HG02973 (cell line): ENCODE measurements around the gene NPHP1.
"Not testable (repeated sequence)": the region's sequence is repeated elsewhere in the genome, so short reads cannot be mapped to it uniquely, and the experiment has no call there.

ENCODE experiments used
- ATAC-seq: cut with Tn5 transposase; IDR thresholded peaks from one replicate; pipeline ENCODE4 v1.9.1; 2021; ENCODE audit warnings: moderate library complexity; ENCODE audit not compliant: unreplicated experiment

Gene NPHP1

GRCh38 chr2:110198016-110198415 lies 6.8 kb downstream of the NPHP1 start:
- no peak for ATAC-seq

GRCh38 chr2:110197452-110197851 lies 7.4 kb downstream of the NPHP1 start:
- no peak for ATAC-seq

GRCh38 chr2:110190169-110190568 lies 14.6 kb downstream of the NPHP1 start:
- ATAC-seq, result not testable (repeated sequence)

- no peak for ATAC-seq
Observed at GRCh38 chr2:110182449-110182848, 22.4 kb downstream of the NPHP1 start.

- no peak for ATAC-seq
Observed at GRCh38 chr2:110180036-110180435, 24.8 kb downstream of the NPHP1 start.

GRCh38 chr2:110173523-110173922 lies 31.3 kb downstream of the NPHP1 start:
- no peak for ATAC-seq

GRCh38 chr2:110172506-110172905 lies 32.3 kb downstream of the NPHP1 start:
- ATAC-seq, result no peak

GRCh38 chr2:110170102-110170501 lies 34.7 kb downstream of the NPHP1 start:
- no peak for ATAC-seq

GRCh38 chr2:110167326-110168000 lies 37.4 kb downstream of the NPHP1 start:
- no peak for ATAC-seq

GRCh38 chr2:110166266-110166665 lies 38.5 kb downstream of the NPHP1 start:
- no peak for ATAC-seq

- no peak for ATAC-seq
Observed at GRCh38 chr2:110157153-110157793, 47.5 kb downstream of the NPHP1 start.

GRCh38 chr2:110154828-110155227 lies 50.0 kb downstream of the NPHP1 start:
- not testable (repeated sequence) for ATAC-seq

GRCh38 chr2:110154188-110154587 lies 50.6 kb downstream of the NPHP1 start:
- not testable (repeated sequence) for ATAC-seq

GRCh38 chr2:110153416-110153815 lies 51.4 kb downstream of the NPHP1 start:
- ATAC-seq, result no peak

- ATAC-seq, result no peak
Observed at GRCh38 chr2:110152943-110153342, 51.9 kb downstream of the NPHP1 start.

- ATAC-seq, result no peak
Observed at GRCh38 chr2:110149330-110150220, 55.2 kb downstream of the NPHP1 start.

GRCh38 chr2:110146945-110147332 lies 57.9 kb downstream of the NPHP1 start:
- ATAC-seq, result no peak

- no peak for ATAC-seq
Observed at GRCh38 chr2:110146183-110146944, 58.4 kb downstream of the NPHP1 start.

GRCh38 chr2:110143982-110144381 lies 60.8 kb downstream of the NPHP1 start:
- ATAC-seq, result peak; percentile 62

- ATAC-seq, result no peak
Observed at GRCh38 chr2:110140401-110140800, 64.4 kb downstream of the NPHP1 start.

GRCh38 chr2:110134025-110134424 lies 70.8 kb downstream of the NPHP1 start:
- no peak for ATAC-seq
